Gastrocnemius medialis (tissue), 4 donors: ENCODE measurements around the gene DDX24.

Experiments used
- POLR2A ChIP-seq, 2 donors: fragments of 450-650 bp; IDR thresholded peaks; one replicate each; pipeline ENCODE4 v1.6.1; 2017; ENCODE audit warnings: antibody characterized with exemption in 2 of 2, mild to moderate bottlenecking in 2 of 2, moderate library complexity in 2 of 2
- TF ChIP-seq, protein P1 (sequence below), 5 experiments: fragments of 450-650 bp in 3 of 5; fragments of 200-600 bp in 2 of 5; sonication (generic) in 2 of 5; IDR thresholded peaks in 4 of 5; conservative IDR thresholded peaks in 1 of 5; 1 replicate in 4 of 5; 2 replicates in 1 of 5; pipeline ENCODE4 v1.5.1; 2016 to 2019; ENCODE audit warnings: antibody characterized with exemption in 5 of 5, mild to moderate bottlenecking in 3 of 5, moderate library complexity in 3 of 5

DNA sequence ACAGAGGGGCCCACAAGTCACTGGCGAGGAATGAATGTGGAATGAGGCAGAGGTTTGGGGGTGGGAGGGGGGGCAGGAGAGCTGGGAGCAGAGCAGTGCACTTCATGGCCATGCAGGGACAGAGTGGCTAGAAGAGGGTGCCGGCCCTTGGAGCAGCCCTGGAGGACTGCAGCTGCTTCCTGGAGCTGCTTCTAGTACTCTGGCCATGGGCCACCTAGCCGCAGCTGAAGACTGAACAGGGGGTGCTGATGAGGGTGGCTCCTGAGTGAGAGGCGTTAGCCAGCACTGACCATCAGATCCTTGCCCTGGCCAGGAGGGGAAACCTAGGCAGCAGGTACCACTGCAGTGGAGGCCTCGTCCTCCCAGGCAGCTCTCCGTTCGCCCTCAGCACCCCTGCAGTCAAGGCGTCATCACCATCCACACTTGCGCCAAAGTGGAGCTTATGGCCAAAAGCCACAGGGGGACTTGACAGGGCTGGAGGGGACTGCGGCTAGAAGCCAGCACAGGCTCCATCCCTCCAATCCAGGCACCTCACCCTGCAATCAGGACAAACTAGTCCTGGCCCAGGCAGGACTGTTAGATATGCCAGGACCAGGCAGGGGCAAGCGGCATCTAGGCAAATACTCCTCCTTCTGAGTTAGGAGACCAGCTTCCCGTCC is 38.4 kb downstream of the DDX24 start:
- TF ChIP-seq, protein P1, sequence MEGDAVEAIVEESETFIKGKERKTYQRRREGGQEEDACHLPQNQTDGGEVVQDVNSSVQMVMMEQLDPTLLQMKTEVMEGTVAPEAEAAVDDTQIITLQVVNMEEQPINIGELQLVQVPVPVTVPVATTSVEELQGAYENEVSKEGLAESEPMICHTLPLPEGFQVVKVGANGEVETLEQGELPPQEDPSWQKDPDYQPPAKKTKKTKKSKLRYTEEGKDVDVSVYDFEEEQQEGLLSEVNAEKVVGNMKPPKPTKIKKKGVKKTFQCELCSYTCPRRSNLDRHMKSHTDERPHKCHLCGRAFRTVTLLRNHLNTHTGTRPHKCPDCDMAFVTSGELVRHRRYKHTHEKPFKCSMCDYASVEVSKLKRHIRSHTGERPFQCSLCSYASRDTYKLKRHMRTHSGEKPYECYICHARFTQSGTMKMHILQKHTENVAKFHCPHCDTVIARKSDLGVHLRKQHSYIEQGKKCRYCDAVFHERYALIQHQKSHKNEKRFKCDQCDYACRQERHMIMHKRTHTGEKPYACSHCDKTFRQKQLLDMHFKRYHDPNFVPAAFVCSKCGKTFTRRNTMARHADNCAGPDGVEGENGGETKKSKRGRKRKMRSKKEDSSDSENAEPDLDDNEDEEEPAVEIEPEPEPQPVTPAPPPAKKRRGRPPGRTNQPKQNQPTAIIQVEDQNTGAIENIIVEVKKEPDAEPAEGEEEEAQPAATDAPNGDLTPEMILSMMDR (IDR thresholded peaks at IDR 0.05 in 4 of 5, conservative IDR thresholded peaks at IDR 0.05 in 1 of 5) = no peak
- no peak for TF ChIP-seq POLR2A (IDR thresholded peaks at IDR 0.05)
